22Rv1 (cell line): ENCODE data around the gene CCDC106.

ENCODE experiments used
- CTCF ChIP-seq: fragments of 450-650 bp; IDR thresholded peaks from 2 replicates; pipeline ENCODE4 v1.5.1; 2017; ENCODE audit warnings: mild to moderate bottlenecking
- ZFX ChIP-seq: fragments of 450-650 bp; IDR thresholded peaks from 2 replicates; pipeline ENCODE4 v1.6.1; 2017; ENCODE audit warnings: antibody characterized with exemption, borderline replicate concordance

- TF ChIP-seq CTCF: no peak
- TF ChIP-seq ZFX: no peak
Observed at GRCh38 chr19:55623561-55623960, 24.5 kb upstream of the CCDC106 start.
